MM.1S (cell line): ENCODE data around the gene BMP8B.

ENCODE experiments used
- DNase-seq: peaks from one replicate; pipeline ENCODE4 v3.0.0-alpha.2; 2015
- H2AFZ ChIP-seq: fragments of 300-600 bp; sonication (generic); 2 replicates; pipeline ENCODE4 v1.6.0; 2016; ENCODE audit warnings: antibody characterized with exemption, low read length
- H3F3A ChIP-seq: fragments of 300-600 bp; sonication (generic); 2 replicates; pipeline ENCODE4 v1.6.1; 2016; ENCODE audit warnings: mild to moderate bottlenecking, antibody characterized with exemption, low read length, moderate library complexity, mixed read lengths; ENCODE audit not compliant: insufficient read depth
- H3K27ac ChIP-seq: fragments of 300-600 bp; sonication (generic); 2 replicates; pipeline ENCODE4 v1.5.1; 2016; ENCODE audit warnings: mild to moderate bottlenecking, low read length
- H3K27me3 ChIP-seq: fragments of 300-600 bp; sonication (generic); replicated peaks from 2 replicates; pipeline ENCODE4 v1.6.0; 2016; ENCODE audit warnings: low read length; ENCODE audit not compliant: insufficient read depth
- H3K36me3 ChIP-seq: fragments of 300-600 bp; sonication (generic); replicated peaks from 2 replicates; pipeline ENCODE4 v1.6.1; 2016; ENCODE audit warnings: mild to moderate bottlenecking, low read length, mixed read lengths; ENCODE audit not compliant: insufficient read depth
- H3K4me1 ChIP-seq: fragments of 300-600 bp; sonication (generic); 2 replicates; pipeline ENCODE4 v1.6.1; 2016; ENCODE audit warnings: low read length, mixed read lengths
- H3K4me2 ChIP-seq: fragments of 300-600 bp; sonication (generic); 2 replicates; pipeline ENCODE4 v1.6.0; 2016; ENCODE audit warnings: low read depth, low read length
- H3K4me3 ChIP-seq: fragments of 300-600 bp; sonication (generic); 2 replicates; pipeline ENCODE4 v1.5.1; 2016; ENCODE audit warnings: low read length, mixed read lengths
- H3K79me2 ChIP-seq: fragments of 300-600 bp; sonication (generic); 2 replicates; pipeline ENCODE4 v1.6.1; 2016; ENCODE audit warnings: mixed run types, low read length, mixed read lengths
- H3K9ac ChIP-seq: fragments of 300-600 bp; sonication (generic); 2 replicates; pipeline ENCODE4 v1.6.1; 2016; ENCODE audit warnings: low read length, mixed read lengths
- H3K9me2 ChIP-seq: fragments of 300-600 bp; sonication (generic); replicated peaks from 2 replicates; pipeline ENCODE4 v1.6.1; 2016; ENCODE audit warnings: mild to moderate bottlenecking, low read length, mixed read lengths; ENCODE audit not compliant: insufficient read depth
- H3K9me3 ChIP-seq: fragments of 300-600 bp; sonication (generic); replicated peaks from 2 replicates; pipeline ENCODE4 v1.6.1; 2016; ENCODE audit warnings: mild to moderate bottlenecking, low read length, mixed read lengths; ENCODE audit not compliant: insufficient read depth
- H4K20me1 ChIP-seq: fragments of 300-600 bp; sonication (generic); 2 replicates; pipeline ENCODE4 v1.6.1; 2016; ENCODE audit warnings: mild to moderate bottlenecking, low read length, moderate library complexity, mixed read lengths; ENCODE audit not compliant: insufficient read depth
- CTCF ChIP-seq: fragments of 300-600 bp; sonication (generic); IDR thresholded peaks from 2 replicates; pipeline ENCODE4 v1.5.1; 2016; ENCODE audit warnings: antibody characterized with exemption, low read length, mixed read lengths
- EZH2 ChIP-seq: fragments of 300-600 bp; sonication (generic); optimal IDR thresholded peaks from 2 replicates; pipeline ENCODE3; 2017; ENCODE audit warnings: low read depth, mild to moderate bottlenecking, antibody characterized with exemption, low read length, mixed read lengths
- EZH2phosphoT487 ChIP-seq: fragments of 300-600 bp; sonication (generic); IDR thresholded peaks from 2 replicates; pipeline ENCODE4 v1.6.1; 2018; ENCODE audit warnings: antibody characterized with exemption, low read length

Gene BMP8B

GRCh38 chr1:39762550-39763540, 25.8 kb downstream of the BMP8B start:
- H2AFZ ChIP-seq, result no peak overlapping the region
- H3K27me3 ChIP-seq, result no peaks in the 10 kb centered on the region
- H4K20me1 ChIP-seq, result no peaks in the 10 kb centered on the region
- H3K9ac ChIP-seq, result no peak overlapping the region
- DNase-seq, result no peak
- no peaks in the 10 kb centered on the region for H3K9me3 ChIP-seq
- H3K36me3 ChIP-seq, result peaks cover 3% of the 10 kb centered on the region; the same call in 1 of the 2 replicates
- H3K79me2 ChIP-seq, result no peaks in the 10 kb centered on the region
- no peak overlapping the region for H3K4me2 ChIP-seq
- TF ChIP-seq EZH2, result no peak
- TF ChIP-seq EZH2phosphoT487, result no peak
- no peak for TF ChIP-seq CTCF
- H3K4me1 ChIP-seq, result no peaks in the 10 kb centered on the region
- H3K4me3 ChIP-seq, result no peak overlapping the region
- no peaks in the 10 kb centered on the region for H3F3A ChIP-seq
- H3K9me2 ChIP-seq, result no peaks in the 10 kb centered on the region
- no peak overlapping the region for H3K27ac ChIP-seq

GRCh38 chr1:39761557-39762260, 27.0 kb downstream of the BMP8B start:
- no peak overlapping the region for H3K27ac ChIP-seq
- H3K36me3 ChIP-seq, result peaks cover 3% of the 10 kb centered on the region; the same call in 1 of the 2 replicates
- H2AFZ ChIP-seq, result no peak overlapping the region
- no peaks in the 10 kb centered on the region for H3F3A ChIP-seq
- no peaks in the 10 kb centered on the region for H3K27me3 ChIP-seq
- H4K20me1 ChIP-seq, result no peaks in the 10 kb centered on the region
- DNase-seq, result no peak
- no peaks in the 10 kb centered on the region for H3K79me2 ChIP-seq
- no peak overlapping the region for H3K4me3 ChIP-seq
- H3K4me2 ChIP-seq, result no peak overlapping the region
- no peak overlapping the region for H3K9ac ChIP-seq
- H3K9me2 ChIP-seq, result no peaks in the 10 kb centered on the region
- TF ChIP-seq EZH2 (no peak), EZH2phosphoT487 (no peak), CTCF (no peak)
- H3K4me1 ChIP-seq, result no peaks in the 10 kb centered on the region
- no peaks in the 10 kb centered on the region for H3K9me3 ChIP-seq

GRCh38 chr1:39761016-39761415, 27.6 kb downstream of the BMP8B start:
- Histone ChIP-seq H3K27ac (no peak overlapping the region), H3K9me3 (no peaks in the 10 kb centered on the region), H3K79me2 (no peaks in the 10 kb centered on the region), H3K36me3 (peaks cover 3% of the 10 kb centered on the region; the same call in 1 of the 2 replicates), H3K9me2 (no peaks in the 10 kb centered on the region), H3K4me3 (no peak overlapping the region), H4K20me1 (no peaks in the 10 kb centered on the region), H3K27me3 (no peaks in the 10 kb centered on the region), H3F3A (no peaks in the 10 kb centered on the region), H3K4me1 (no peaks in the 10 kb centered on the region), H3K4me2 (no peak overlapping the region), H3K9ac (no peak overlapping the region), H2AFZ (no peak overlapping the region)
- TF ChIP-seq EZH2 (no peak), CTCF (no peak), EZH2phosphoT487 (no peak)
- DNase-seq, result no peak
